ENCODE results near the gene TPRG1L.
A peak's percentile ranks its signal among the peaks of the same experiment; 100 is the strongest.

Gene TPRG1L

DNA sequence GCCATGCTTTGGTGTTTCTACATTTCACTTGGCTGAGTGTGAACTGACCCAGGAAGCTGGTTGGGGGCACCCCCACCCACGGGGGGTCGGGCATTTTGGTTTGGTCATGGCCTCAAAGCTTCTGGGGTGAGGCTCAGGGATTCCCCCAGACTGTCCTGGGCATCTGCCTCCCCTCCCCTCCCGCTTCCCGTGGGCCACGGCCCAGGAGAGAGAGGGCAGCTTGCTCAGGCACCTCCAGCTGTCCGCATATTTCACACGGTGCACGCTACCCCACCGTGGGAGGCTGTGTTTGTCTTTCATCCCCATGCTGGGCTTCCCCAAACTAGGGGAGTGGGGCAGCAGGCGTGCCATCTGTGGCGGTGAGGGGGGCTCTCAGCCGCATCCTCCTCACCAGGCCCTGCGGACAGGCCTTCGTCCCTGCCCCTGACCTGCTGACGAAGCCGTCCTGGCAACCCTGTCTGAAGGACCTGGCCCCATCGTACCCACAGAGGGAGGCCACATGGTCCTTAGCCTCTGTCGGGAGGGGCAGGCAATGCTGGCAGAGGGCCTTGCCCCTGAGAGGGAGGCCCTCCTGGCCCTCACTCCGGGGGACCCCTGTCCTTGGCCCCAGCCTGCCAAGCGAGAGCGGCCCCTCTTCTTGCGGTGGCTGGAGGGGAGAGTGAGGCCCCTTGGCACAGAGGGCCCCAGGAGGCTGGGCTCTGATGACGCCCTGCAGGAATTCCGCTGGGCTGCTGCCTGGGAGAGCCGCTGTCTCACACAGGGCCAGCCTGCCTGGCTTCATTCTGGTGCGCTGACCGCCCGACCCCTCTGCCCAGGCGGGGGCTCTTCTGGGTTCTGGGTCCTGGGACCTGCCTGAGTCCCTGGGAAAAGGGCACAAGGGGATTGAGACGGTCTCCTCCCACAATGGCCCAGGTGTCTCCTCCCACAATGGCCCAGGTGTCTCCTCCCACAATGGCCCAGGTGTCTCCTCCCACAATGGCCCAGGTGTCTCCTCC lies 49.6 kb downstream of the TPRG1L start:
- TF ChIP-seq, protein P1, sequence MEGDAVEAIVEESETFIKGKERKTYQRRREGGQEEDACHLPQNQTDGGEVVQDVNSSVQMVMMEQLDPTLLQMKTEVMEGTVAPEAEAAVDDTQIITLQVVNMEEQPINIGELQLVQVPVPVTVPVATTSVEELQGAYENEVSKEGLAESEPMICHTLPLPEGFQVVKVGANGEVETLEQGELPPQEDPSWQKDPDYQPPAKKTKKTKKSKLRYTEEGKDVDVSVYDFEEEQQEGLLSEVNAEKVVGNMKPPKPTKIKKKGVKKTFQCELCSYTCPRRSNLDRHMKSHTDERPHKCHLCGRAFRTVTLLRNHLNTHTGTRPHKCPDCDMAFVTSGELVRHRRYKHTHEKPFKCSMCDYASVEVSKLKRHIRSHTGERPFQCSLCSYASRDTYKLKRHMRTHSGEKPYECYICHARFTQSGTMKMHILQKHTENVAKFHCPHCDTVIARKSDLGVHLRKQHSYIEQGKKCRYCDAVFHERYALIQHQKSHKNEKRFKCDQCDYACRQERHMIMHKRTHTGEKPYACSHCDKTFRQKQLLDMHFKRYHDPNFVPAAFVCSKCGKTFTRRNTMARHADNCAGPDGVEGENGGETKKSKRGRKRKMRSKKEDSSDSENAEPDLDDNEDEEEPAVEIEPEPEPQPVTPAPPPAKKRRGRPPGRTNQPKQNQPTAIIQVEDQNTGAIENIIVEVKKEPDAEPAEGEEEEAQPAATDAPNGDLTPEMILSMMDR (IDR thresholded peaks at IDR 0.05; ENCODE audit: poor library complexity, severe bottlenecking): no peak
- Histone ChIP-seq H3K36me3 (ENCODE audit: low read depth) (no peaks in the 10 kb centered on the region), H3K27me3 (ENCODE audit: insufficient read depth, poor library complexity, severe bottlenecking) (no peaks in the 10 kb centered on the region), H3K27ac (ENCODE audit: poor library complexity, severe bottlenecking) (no peak overlapping the region), H3K9me3 (ENCODE audit: severe bottlenecking) (no peaks in the 10 kb centered on the region), H3K4me1 (ENCODE audit: insufficient read depth, poor library complexity, severe bottlenecking) (peaks cover 13% of the 10 kb centered on the region), H3K4me3 (ENCODE audit: severe bottlenecking) (no peak overlapping the region)
- DNase-seq (ENCODE audit: low spot score) (no peak), ATAC-seq (ENCODE audit: low read depth) (no peak)

GRCh38 chr1:3675436-3675835 lies 50.6 kb downstream of the TPRG1L start:
- Histone ChIP-seq H3K27ac (ENCODE audit: poor library complexity, severe bottlenecking) (no peak overlapping the region), H3K4me3 (ENCODE audit: severe bottlenecking) (no peak overlapping the region), H3K36me3 (ENCODE audit: low read depth) (no peaks in the 10 kb centered on the region), H3K4me1 (ENCODE audit: insufficient read depth, poor library complexity, severe bottlenecking) (peaks cover 13% of the 10 kb centered on the region), H3K9me3 (ENCODE audit: severe bottlenecking) (no peaks in the 10 kb centered on the region), H3K27me3 (ENCODE audit: insufficient read depth, poor library complexity, severe bottlenecking) (no peaks in the 10 kb centered on the region)
- DNase-seq (ENCODE audit: low spot score): no peak
- TF ChIP-seq, protein P1 (IDR thresholded peaks at IDR 0.05; ENCODE audit: poor library complexity, severe bottlenecking): no peak
- ATAC-seq (ENCODE audit: low read depth): no peak

DNA sequence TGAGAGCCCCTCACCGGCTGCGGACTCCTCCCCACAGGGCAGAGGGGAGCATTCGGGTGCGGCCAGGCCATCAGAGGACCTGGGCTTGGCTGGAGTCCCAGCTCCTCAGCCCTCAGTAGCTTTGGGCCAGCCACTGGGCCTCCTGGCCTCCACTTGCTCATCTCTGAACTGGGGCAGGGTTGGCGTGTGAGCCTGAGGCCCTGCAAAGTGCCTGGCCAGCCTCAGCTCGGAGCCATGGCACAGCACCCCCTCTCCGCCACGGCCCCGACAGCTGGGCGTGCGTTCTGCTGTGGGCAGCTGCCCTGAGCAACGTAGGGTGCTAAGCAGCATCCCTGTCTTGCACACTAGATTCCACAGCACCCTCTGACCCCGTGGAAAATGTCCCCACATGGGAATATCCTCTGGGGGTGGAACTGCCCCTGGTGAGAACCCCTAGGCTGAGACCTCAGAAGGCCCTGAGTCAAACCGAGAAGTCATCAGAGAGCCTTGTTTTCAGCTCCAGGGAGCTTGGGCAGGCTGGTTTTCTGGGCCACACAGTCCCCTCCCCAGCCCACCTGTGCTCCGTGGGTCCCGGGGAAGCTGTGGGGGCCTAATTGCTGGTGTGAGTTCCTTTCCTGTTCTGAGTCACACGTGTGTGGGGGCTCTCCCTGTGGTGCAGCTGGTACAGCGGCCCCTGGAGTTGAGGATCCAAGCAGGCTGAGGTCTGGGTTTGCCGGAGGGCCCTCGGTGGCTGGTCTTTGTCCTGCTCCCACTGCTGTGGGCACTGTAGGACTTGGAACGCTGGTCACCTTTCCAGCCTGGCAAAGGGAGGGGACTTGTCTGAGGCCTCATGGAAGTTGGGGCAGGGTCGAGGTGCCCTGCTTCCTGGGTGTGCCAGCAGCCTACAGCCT lies 52.0 kb downstream of the TPRG1L start:
- Histone ChIP-seq H3K4me1 (ENCODE audit: insufficient read depth, poor library complexity, severe bottlenecking) (peaks cover 17% of the 10 kb centered on the region), H3K4me3 (ENCODE audit: severe bottlenecking) (no peak overlapping the region), H3K27ac (ENCODE audit: poor library complexity, severe bottlenecking) (peak overlapping the region; percentile 24), H3K36me3 (ENCODE audit: low read depth) (no peaks in the 10 kb centered on the region), H3K9me3 (ENCODE audit: severe bottlenecking) (no peaks in the 10 kb centered on the region), H3K27me3 (ENCODE audit: insufficient read depth, poor library complexity, severe bottlenecking) (no peaks in the 10 kb centered on the region)
- TF ChIP-seq, protein P1 (IDR thresholded peaks at IDR 0.05; ENCODE audit: poor library complexity, severe bottlenecking): no peak
- DNase-seq (ENCODE audit: low spot score) (no peak), ATAC-seq (ENCODE audit: low read depth) (no peak)

DNA sequence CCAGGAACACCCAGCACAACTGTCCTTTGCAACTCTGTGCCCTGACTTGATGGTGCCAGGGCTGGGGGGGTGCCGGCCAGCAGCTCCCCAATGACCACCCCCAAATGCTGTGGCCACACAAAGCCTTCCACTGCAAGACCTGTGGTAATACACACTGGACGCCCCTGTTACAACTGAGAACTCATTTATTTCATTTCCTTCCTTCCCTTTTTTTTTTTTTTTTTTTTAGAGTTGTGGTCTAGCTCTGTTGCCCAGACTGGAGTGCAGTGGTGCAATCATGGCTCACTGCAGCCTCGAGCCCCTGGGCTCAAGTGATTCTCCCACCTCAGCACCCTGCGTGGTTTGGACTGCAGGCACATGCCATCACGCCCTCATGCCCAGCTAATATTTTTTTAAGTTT lies 52.7 kb downstream of the TPRG1L start:
- Histone ChIP-seq H3K36me3 (ENCODE audit: low read depth) (no peaks in the 10 kb centered on the region), H3K4me1 (ENCODE audit: insufficient read depth, poor library complexity, severe bottlenecking) (peaks cover 17% of the 10 kb centered on the region), H3K9me3 (ENCODE audit: severe bottlenecking) (no peaks in the 10 kb centered on the region), H3K27ac (ENCODE audit: poor library complexity, severe bottlenecking) (peak overlapping the region; percentile 24), H3K4me3 (ENCODE audit: severe bottlenecking) (no peak overlapping the region), H3K27me3 (ENCODE audit: insufficient read depth, poor library complexity, severe bottlenecking) (no peaks in the 10 kb centered on the region)
- DNase-seq (ENCODE audit: low spot score): no peak
- TF ChIP-seq, protein P1 (IDR thresholded peaks at IDR 0.05; ENCODE audit: poor library complexity, severe bottlenecking): no peak
- no peak for ATAC-seq (ENCODE audit: low read depth)
